A673 (cell line): Measurements from ENCODE around the gene KMT2D. TPM values are rescaled to one million over a fixed set of nuclear protein-coding genes. Genes with fewer than 3 reads are reported as not detected.
A peak's percentile ranks its signal among the peaks of the same experiment; 100 is the strongest.

Source experiments
- BruUV-seq: library from RNA; stranded (reverse); fragments of 400-500 nt; replicated peaks from 2 replicates; lab custom pipeline; 2021; lab: Mats Ljungman, UMichigan
- CTCF ChIA-PET: fragments of 300-600 bp; sonication (Branson Sonifier 250); formaldehyde crosslinking; loops from one replicate; lab custom pipeline; 2022; ENCODE audit warnings: antibody characterized with exemption; lab: Charles Lee
- POLR2A ChIA-PET: fragments of 300-600 bp; sonication (Branson Sonifier 250); formaldehyde crosslinking; loops from one replicate; lab custom pipeline; 2022; ENCODE audit warnings: antibody characterized with exemption; ENCODE audit not compliant: low non-redundant PET; lab: Charles Lee
- DNase-seq: peaks from one replicate; pipeline ENCODE4 v3.0.0-alpha.2; 2015; ENCODE audit warnings: low spot score
- H3K27ac ChIP-seq: fragments of 200-600 bp; sonication (generic); 2 replicates; pipeline ENCODE4 v1.5.1; 2016; ENCODE audit warnings: mixed run types, low read depth, mild to moderate bottlenecking, mixed read lengths, antibody characterized with exemption, low read length; ENCODE audit not compliant: poor library complexity, severe bottlenecking
- H3K27me3 ChIP-seq: fragments of 200-600 bp; sonication (generic); replicated peaks from 2 replicates; pipeline ENCODE4 v1.6.1; 2017; ENCODE audit warnings: mixed run types, low read depth, mild to moderate bottlenecking, mixed read lengths, antibody characterized with exemption, low read length; ENCODE audit not compliant: insufficient read depth, poor library complexity
- H3K36me3 ChIP-seq: fragments of 200-600 bp; sonication (generic); 2 replicates; pipeline ENCODE4 v1.6.1; 2016; ENCODE audit warnings: mixed run types, mild to moderate bottlenecking, mixed read lengths, antibody characterized with exemption, low read length; ENCODE audit not compliant: insufficient read depth, poor library complexity, severe bottlenecking
- H3K4me1 ChIP-seq: fragments of 200-600 bp; sonication (generic); 2 replicates; pipeline ENCODE4 v1.6.1; 2017; ENCODE audit warnings: mixed run types, mild to moderate bottlenecking, mixed read lengths, antibody characterized with exemption, low read length; ENCODE audit not compliant: insufficient read depth, poor library complexity, severe bottlenecking
- H3K4me3 ChIP-seq: fragments of 200-600 bp; sonication (generic); 2 replicates; pipeline ENCODE4 v1.5.1; 2016; ENCODE audit warnings: low read depth, mixed run types, mild to moderate bottlenecking, mixed read lengths, low read length; ENCODE audit not compliant: poor library complexity, severe bottlenecking
- H3K9me3 ChIP-seq: fragments of 200-600 bp; sonication (generic); 2 replicates; pipeline ENCODE4 v1.6.1; 2016; ENCODE audit warnings: mixed run types, low read depth, mild to moderate bottlenecking, mixed read lengths, antibody characterized with exemption, low read length; ENCODE audit not compliant: poor library complexity, severe bottlenecking
- CTCF ChIP-seq: fragments of 300-800, 200-600 bp; sonication (generic); conservative IDR thresholded peaks from 2 replicates; pipeline ENCODE4 v1.5.1; 2017; ENCODE audit warnings: low read depth, mild to moderate bottlenecking, antibody characterized with exemption, low read length, moderate library complexity, mixed read lengths
- EZH2 ChIP-seq: fragments of 200-600 bp; sonication (generic); IDR thresholded peaks from 2 replicates; pipeline ENCODE4 v1.6.1; 2017; ENCODE audit warnings: borderline replicate concordance, low read depth, mild to moderate bottlenecking, mixed read lengths, antibody characterized with exemption, low read length; ENCODE audit not compliant: poor library complexity, severe bottlenecking
- intact Hi-C: fragments of 100-400 bp; cut with micrococcal nuclease; formaldehyde crosslinking; loops from one replicate; pipeline ENCODE4 v1.10.0; 2022; ENCODE audit not compliant: unreplicated experiment
- total RNA-seq: library from RNA; stranded (reverse); gene quantifications from 2 replicates; pipeline ENCODE4 v1.2.3, GENCODE V29; 2021

KMT2D gene
- total RNA-seq, 1 experiment from 2014 or later, result 138 TPM

- no peak for DNase-seq
- Histone ChIP-seq H3K27me3 (no peaks in the 10 kb centered on the region), H3K4me1 (peaks cover 25% of the 10 kb centered on the region), H3K27ac (no peak overlapping the region), H3K4me3 (no peak overlapping the region), H3K9me3 (no peaks in the 10 kb centered on the region), H3K36me3 (peaks cover 60% of the 10 kb centered on the region)
- ChIA-PET POLR2A (no interaction called here), CTCF (no interaction called here)
- BruUV-seq, result no TSS peak
- intact Hi-C loops, result no loop called here
- TF ChIP-seq EZH2 (no peak), CTCF (no peak)
Measured at GRCh38 chr12:49054524-49054923, 6.1 kb downstream of the KMT2D start.

- Histone ChIP-seq H3K4me3 (no peak overlapping the region), H3K36me3 (peaks cover 64% of the 10 kb centered on the region), H3K4me1 (peaks cover 25% of the 10 kb centered on the region), H3K27me3 (no peaks in the 10 kb centered on the region), H3K9me3 (no peaks in the 10 kb centered on the region), H3K27ac (no peak overlapping the region)
- POLR2A ChIA-PET, result no interaction called here
- DNase-seq, result no peak
- TF ChIP-seq EZH2, result no peak
- no peak for TF ChIP-seq CTCF
- intact Hi-C loops, result no loop called here
- CTCF ChIA-PET, result no interaction called here
- BruUV-seq, result no TSS peak
Measured at GRCh38 chr12:49054096-49054495, 6.5 kb downstream of the KMT2D start.

- CTCF ChIA-PET, result no interaction called here
- H3K4me1 ChIP-seq, result peaks cover 19% of the 10 kb centered on the region
- TSS peak; percentile 8 for BruUV-seq
- H3K27me3 ChIP-seq, result no peaks in the 10 kb centered on the region
- no peaks in the 10 kb centered on the region for H3K9me3 ChIP-seq
- no peak overlapping the region for H3K4me3 ChIP-seq
- peaks cover 79% of the 10 kb centered on the region for H3K36me3 ChIP-seq
- intact Hi-C loops, result no loop called here
- no peak overlapping the region for H3K27ac ChIP-seq
- POLR2A ChIA-PET, result no interaction called here
- no peak for DNase-seq
- TF ChIP-seq EZH2 (no peak), CTCF (no peak)
Measured at GRCh38 chr12:49052451-49053208, 8.0 kb downstream of the KMT2D start.
